GM12878 (cell line): Measurements from ENCODE around the gene CCNJ. TPM values are rescaled to one million over a fixed set of nuclear protein-coding genes. Genes with fewer than 3 reads are reported as not detected.

Source experiments
- ATAC-seq: fragments of 200-7000 bp; cut with Tn5 transposase; 3 replicates; pipeline ENCODE4 v1.9.1; 2020; ENCODE audit warnings: mild to moderate bottlenecking, moderate library complexity
- BruUV-seq: library from RNA; stranded (reverse); fragments of 400-500 nt; replicated peaks from 2 replicates; lab custom pipeline; 2021; lab: Mats Ljungman, UMichigan
- CTCF ChIA-PET: fragments of 300-600 bp; sonication (Branson Sonifier 250); formaldehyde crosslinking; extraction: SDS; loops from one replicate; lab custom pipeline; 2021; ENCODE audit warnings: inconsistent platforms; lab: Yijun Ruan, JAX
- POLR2A ChIA-PET: fragments of 350-600 bp; formaldehyde crosslinking; extraction: SDS; loops from one replicate; lab custom pipeline; 2021; ENCODE audit warnings: inconsistent platforms; lab: Charles Lee
- RAD21 ChIA-PET: fragments of 300-600 bp; sonication (Branson Sonifier 250); formaldehyde crosslinking; loops from one replicate; lab custom pipeline; 2023; ENCODE audit warnings: antibody characterized with exemption; ENCODE audit not compliant: unreplicated experiment; lab: Charles Lee
- SMC1A ChIA-PET: fragments of 300-600 bp; sonication (Branson Sonifier 250); formaldehyde crosslinking; loops from one replicate; lab custom pipeline; 2023; ENCODE audit not compliant: unreplicated experiment, uncharacterized antibody; lab: Charles Lee
- DNase-seq: peaks from one replicate; pipeline ENCODE4 v3.0.0-alpha.2; 2011; ENCODE audit warnings: low read depth, low spot score
- FAIRE-seq: peaks from 3 replicates; lab custom pipeline; 2011; peaks lifted over from hg19 to GRCh38; lab: Jason Lieb, UNC
- H2AFZ ChIP-seq: 2 replicates; pipeline ENCODE4 v1.6.0; 2011; ENCODE audit warnings: low read depth, low read length, control low read depth; ENCODE audit not compliant: control insufficient read depth
- H3K27ac ChIP-seq: 2 replicates; pipeline ENCODE4 v1.5.1; 2011; ENCODE audit warnings: control low read depth; ENCODE audit not compliant: control insufficient read depth, insufficient read depth
- H3K27me3 ChIP-seq, 2 experiments: replicated peaks in 1 of 2; 2 replicates each; pipeline versions ENCODE4 v1.6.0 to v1.6.1; 2011; ENCODE audit warnings: low read length in 1 of 2; ENCODE audit not compliant: control insufficient read depth in 2 of 2, insufficient read depth in 2 of 2
- H3K36me3 ChIP-seq, 2 experiments: 2 replicates each; pipeline ENCODE4 v1.5.1; 2011; ENCODE audit warnings: low read length in 1 of 2; ENCODE audit not compliant: control insufficient read depth in 2 of 2, insufficient read depth in 2 of 2
- H3K4me1 ChIP-seq: 2 replicates; pipeline ENCODE4 v1.6.1; 2011; ENCODE audit warnings: mild to moderate bottlenecking, low read length, moderate library complexity, mixed read lengths; ENCODE audit not compliant: control insufficient read depth, insufficient read depth
- H3K4me2 ChIP-seq: 2 replicates; pipeline ENCODE4 v1.6.0; 2011; ENCODE audit warnings: control low read depth; ENCODE audit not compliant: control insufficient read depth, insufficient read depth
- H3K4me3 ChIP-seq: fragments of 200-600 bp; sonication (generic); 2 replicates; pipeline ENCODE4 v1.5.1; 2016
- H3K79me2 ChIP-seq: 2 replicates; pipeline ENCODE4 v1.6.0; 2011; ENCODE audit warnings: low read length; ENCODE audit not compliant: control insufficient read depth, insufficient read depth
- H3K9ac ChIP-seq: 2 replicates; pipeline ENCODE4 v1.8.0; 2011; ENCODE audit warnings: low read length, control low read depth, mixed read lengths; ENCODE audit not compliant: control insufficient read depth, insufficient read depth
- H3K9me3 ChIP-seq: replicated peaks from 3 replicates; pipeline ENCODE4 v1.5.1; 2011; ENCODE audit warnings: mild to moderate bottlenecking, low read length; ENCODE audit not compliant: control insufficient read depth, insufficient read depth
- H4K20me1 ChIP-seq: 2 replicates; pipeline ENCODE4 v1.6.0; 2011; ENCODE audit not compliant: control insufficient read depth, insufficient read depth
- ATF7 ChIP-seq: fragments of 450-650 bp; IDR thresholded peaks from 2 replicates; pipeline ENCODE4 v1.6.1; 2016; ENCODE audit warnings: low read depth, mild to moderate bottlenecking
- BHLHE40 ChIP-seq, 2 experiments: fragments of 450-650 bp in 1 of 2; IDR thresholded peaks; 2 replicates each; pipeline ENCODE4 v1.6.1; 2011 to 2017; ENCODE audit warnings: low read depth in 2 of 2, borderline replicate concordance in 1 of 2, improper control_type of control experiment in 1 of 2, low read length in 1 of 2, mild to moderate bottlenecking in 1 of 2
- BRCA1 ChIP-seq: IDR thresholded peaks from 2 replicates; pipeline ENCODE4 v1.6.1; 2011; ENCODE audit warnings: low read depth, low read length, improper control_type of control experiment
- CHD4 ChIP-seq: fragments of 200-600 bp; sonication (generic); IDR thresholded peaks from 2 replicates; pipeline ENCODE4 v1.6.1; 2016; ENCODE audit warnings: mild to moderate bottlenecking
- ESRRA ChIP-seq: IDR thresholded peaks from 2 replicates; pipeline ENCODE4 v1.6.1; 2012; ENCODE audit warnings: mild to moderate bottlenecking, low read length, improper control_type of control experiment
- ETV6 ChIP-seq, 2 experiments: fragments of 450-650 bp in 1 of 2; IDR thresholded peaks in 1 of 2; conservative IDR thresholded peaks in 1 of 2; 2 replicates each; pipeline ENCODE4 v1.6.1; 2014; ENCODE audit warnings: antibody characterized with exemption in 1 of 2, borderline replicate concordance in 1 of 2, low read depth in 1 of 2, mild to moderate bottlenecking in 1 of 2, moderate library complexity in 1 of 2
- EZH2 ChIP-seq: IDR thresholded peaks from 2 replicates; pipeline ENCODE4 v1.6.1; 2012; ENCODE audit warnings: low read depth, mild to moderate bottlenecking, control low read depth, inconsistent platforms, low read length, borderline replicate concordance; ENCODE audit not compliant: control insufficient read depth
- FOS ChIP-seq: IDR thresholded peaks from 3 replicates; pipeline ENCODE4 v1.6.1; 2011; ENCODE audit warnings: borderline replicate concordance; ENCODE audit not compliant: insufficient read length; ENCODE audit errors: extremely low read depth
- HDAC6 ChIP-seq: fragments of 200-600 bp; sonication (generic); IDR thresholded peaks from one replicate; pipeline ENCODE4 v1.8.0; 2017; ENCODE audit warnings: antibody characterized with exemption; ENCODE audit not compliant: unreplicated experiment
- MEF2A ChIP-seq: IDR thresholded peaks from 2 replicates; pipeline ENCODE4 v1.6.1; 2011; ENCODE audit warnings: low read depth, mild to moderate bottlenecking, low read length, moderate library complexity; ENCODE audit not compliant: insufficient read depth
- MTA3 ChIP-seq: IDR thresholded peaks from 2 replicates; pipeline ENCODE4 v1.6.1; 2012; ENCODE audit warnings: low read length, inconsistent platforms, borderline replicate concordance
- NFYA ChIP-seq: IDR thresholded peaks from 2 replicates; pipeline ENCODE4 v1.6.1; 2011; ENCODE audit warnings: low read depth, mild to moderate bottlenecking, low read length, improper control_type of control experiment, borderline replicate concordance
- NFYB ChIP-seq: IDR thresholded peaks from 2 replicates; pipeline ENCODE4 v1.6.1; 2011; ENCODE audit warnings: low read depth, mild to moderate bottlenecking, low read length, improper control_type of control experiment, moderate library complexity; ENCODE audit not compliant: insufficient read depth
- PAX5 ChIP-seq: IDR thresholded peaks from 2 replicates; pipeline ENCODE4 v1.6.1; 2011; ENCODE audit warnings: low read depth, low read length, borderline replicate concordance
- RB1 ChIP-seq: fragments of 450-650 bp; formaldehyde crosslinking; IDR thresholded peaks from 2 replicates; pipeline ENCODE4 v1.6.1; 2017; ENCODE audit warnings: mild to moderate bottlenecking, borderline replicate concordance
- SREBF1 ChIP-seq: IDR thresholded peaks from 2 replicates; pipeline ENCODE4 v1.6.1; 2012; ENCODE audit warnings: mild to moderate bottlenecking, low read length
- ZBED1 ChIP-seq: IDR thresholded peaks from 2 replicates; pipeline ENCODE4 v1.6.1; 2016; ENCODE audit warnings: borderline replicate concordance
- WGBS: methylation state at CpG from one replicate; pipeline ENCODE4 v1.1.6; 2016; ENCODE audit warnings: low lambda C conversion rate; ENCODE audit not compliant: insufficient replicate concordance, insufficient coverage; ENCODE audit errors: missing lambda C conversion rate; 5-methylcytosine and 5-hydroxymethylcytosine counted together
- in situ Hi-C: fragments of 300-500 bp; cut with MboI; formaldehyde crosslinking; loops from 9 replicates; pipeline ENCODE4 v1.14.3; 2018; ENCODE audit warnings: mixed read lengths
- intact Hi-C: fragments of 100-400 bp; cut with micrococcal nuclease; formaldehyde crosslinking; loops from one replicate; pipeline ENCODE4 v1.14.2; 2022; ENCODE audit not compliant: unreplicated experiment
- polyA plus RNA-seq, 11 experiments: library from polyadenylated mRNA; depleted of rRNA in 4 of 11; unstranded in 6 of 11; stranded (reverse) in 5 of 11; fragments of >200 nt; fragmentation: Nextera tagmentation in 4 of 11; fragmentation: Illumina TruSeq in 1 of 11; extraction: Ambion mirVana in 4 of 11; extraction: Trizol in 1 of 11; gene quantifications; 1 replicate in 1 of 11; 2 replicates in 10 of 11; pipeline versions ENCODE4 v1.2.1 to v1.2.3, GENCODE V29; 2011 to 2016; ENCODE audit warnings: inconsistent platforms in 2 of 11, missing spikeins in 2 of 11, low read depth in 1 of 11
- total RNA-seq, 4 experiments: library from RNA; depleted of rRNA in 3 of 4; stranded (reverse); fragments of >200 nt in 3 of 4; fragmentation: Illumina TruSeq in 1 of 4; extraction: Trizol in 1 of 4; gene quantifications; 2 replicates each; pipeline versions ENCODE4 v1.2.1 to v1.2.3, GENCODE V29; 2013 to 2021
- TF ChIP-seq, protein P1 (sequence below): fragments of 450-650 bp; IDR thresholded peaks from 2 replicates; pipeline ENCODE4 v1.6.1; 2016; ENCODE audit warnings: mild to moderate bottlenecking
- TF ChIP-seq, protein P2 (sequence below): fragments of 450-650 bp; IDR thresholded peaks from 2 replicates; pipeline ENCODE4 v1.6.1; 2017; ENCODE audit warnings: antibody characterized with exemption, mild to moderate bottlenecking, moderate library complexity

Gene CCNJ
- total and polyA plus RNA-seq, 10 of the 15 experiments (the other 5 are each of a cell fraction or from before 2014, with no cell fraction given), result 0.56 to 8.8 (median 6.6) TPM

DNA sequence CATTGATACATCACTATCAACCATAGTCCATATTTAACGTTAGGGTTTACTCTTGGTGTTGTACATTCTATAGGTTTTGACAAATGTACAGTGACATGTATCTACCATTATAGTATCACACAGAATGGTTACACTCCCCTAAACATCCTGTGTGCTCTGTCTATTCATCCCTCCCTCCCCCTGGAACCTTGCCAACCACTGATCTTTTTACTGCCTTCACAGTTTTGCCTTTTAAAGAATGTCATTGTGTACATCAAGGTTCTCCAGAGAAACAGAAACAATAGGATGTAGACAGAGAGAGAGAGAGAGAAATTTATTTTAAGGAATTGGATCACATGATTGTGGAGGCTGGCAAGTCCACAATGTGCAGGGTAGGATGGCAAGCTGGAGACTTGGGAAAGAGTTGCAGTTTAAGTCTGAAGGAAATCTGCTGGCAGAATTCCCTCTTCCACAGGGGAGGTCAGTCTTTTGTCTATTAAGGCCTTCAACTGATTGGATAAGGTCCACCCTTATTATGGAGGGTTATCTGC, 45.1 kb upstream of the CCNJ start:
- in situ Hi-C loops, result no loop called here
- peaks cover 3% of the 10 kb centered on the region; the same call in 1 of the 2 replicates for H3K4me1 ChIP-seq
- TF ChIP-seq EZH2 (no peak), MTA3 (no peak), ETV6 (conservative IDR thresholded peaks at IDR 0.05 in 1 of 2, IDR thresholded peaks at IDR 0.05 in 1 of 2; ENCODE audit: borderline replicate concordance in 1 of 2, low read depth in 1 of 2) (no peak), MEF2A (no peak), HDAC6 (no peak), ATF7 (no peak), RB1 (no peak), SREBF1 (no peak), CHD4 (no peak), ESRRA (no peak), BHLHE40 (IDR thresholded peaks at IDR 0.05; ENCODE audit: borderline replicate concordance in 1 of 2, low read depth in 2 of 2, low read length in 1 of 2) (no peak), PAX5 (no peak), FOS (no peak), BRCA1 (no peak), NFYA (no peak), ZBED1 (no peak), NFYB (no peak)
- TF ChIP-seq, protein P1, sequence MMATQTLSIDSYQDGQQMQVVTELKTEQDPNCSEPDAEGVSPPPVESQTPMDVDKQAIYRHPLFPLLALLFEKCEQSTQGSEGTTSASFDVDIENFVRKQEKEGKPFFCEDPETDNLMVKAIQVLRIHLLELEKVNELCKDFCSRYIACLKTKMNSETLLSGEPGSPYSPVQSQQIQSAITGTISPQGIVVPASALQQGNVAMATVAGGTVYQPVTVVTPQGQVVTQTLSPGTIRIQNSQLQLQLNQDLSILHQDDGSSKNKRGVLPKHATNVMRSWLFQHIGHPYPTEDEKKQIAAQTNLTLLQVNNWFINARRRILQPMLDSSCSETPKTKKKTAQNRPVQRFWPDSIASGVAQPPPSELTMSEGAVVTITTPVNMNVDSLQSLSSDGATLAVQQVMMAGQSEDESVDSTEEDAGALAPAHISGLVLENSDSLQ, result no peak
- TF ChIP-seq, protein P2, sequence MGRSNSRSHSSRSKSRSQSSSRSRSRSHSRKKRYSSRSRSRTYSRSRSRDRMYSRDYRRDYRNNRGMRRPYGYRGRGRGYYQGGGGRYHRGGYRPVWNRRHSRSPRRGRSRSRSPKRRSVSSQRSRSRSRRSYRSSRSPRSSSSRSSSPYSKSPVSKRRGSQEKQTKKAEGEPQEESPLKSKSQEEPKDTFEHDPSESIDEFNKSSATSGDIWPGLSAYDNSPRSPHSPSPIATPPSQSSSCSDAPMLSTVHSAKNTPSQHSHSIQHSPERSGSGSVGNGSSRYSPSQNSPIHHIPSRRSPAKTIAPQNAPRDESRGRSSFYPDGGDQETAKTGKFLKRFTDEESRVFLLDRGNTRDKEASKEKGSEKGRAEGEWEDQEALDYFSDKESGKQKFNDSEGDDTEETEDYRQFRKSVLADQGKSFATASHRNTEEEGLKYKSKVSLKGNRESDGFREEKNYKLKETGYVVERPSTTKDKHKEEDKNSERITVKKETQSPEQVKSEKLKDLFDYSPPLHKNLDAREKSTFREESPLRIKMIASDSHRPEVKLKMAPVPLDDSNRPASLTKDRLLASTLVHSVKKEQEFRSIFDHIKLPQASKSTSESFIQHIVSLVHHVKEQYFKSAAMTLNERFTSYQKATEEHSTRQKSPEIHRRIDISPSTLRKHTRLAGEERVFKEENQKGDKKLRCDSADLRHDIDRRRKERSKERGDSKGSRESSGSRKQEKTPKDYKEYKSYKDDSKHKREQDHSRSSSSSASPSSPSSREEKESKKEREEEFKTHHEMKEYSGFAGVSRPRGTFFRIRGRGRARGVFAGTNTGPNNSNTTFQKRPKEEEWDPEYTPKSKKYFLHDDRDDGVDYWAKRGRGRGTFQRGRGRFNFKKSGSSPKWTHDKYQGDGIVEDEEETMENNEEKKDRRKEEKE, result no peak
- no peak overlapping the region for H3K9ac ChIP-seq
- ChIA-PET POLR2A (no interaction called here), CTCF (no interaction called here), SMC1A (no interaction called here), RAD21 (interaction anchor here (1.1 kb wide), 1 partner anchor 304 kb away, joined by 4 read pairs; the partner anchor contains the start of gene TCTN3)
- no TSS peak for BruUV-seq
- H4K20me1 ChIP-seq, result no peaks in the 10 kb centered on the region
- DNase-seq, result no peak
- H3K27ac ChIP-seq, result no peak overlapping the region
- 55% methylated on average over 1 of the region's 1 CpG for WGBS
- FAIRE-seq, result no peak
- intact Hi-C loops, result no loop called here
- H3K36me3 ChIP-seq, result no peaks in the 10 kb centered on the region
- no peak overlapping the region for H3K4me3 ChIP-seq
- H3K4me2 ChIP-seq, result no peak overlapping the region
- H3K9me3 ChIP-seq, result no peaks in the 10 kb centered on the region
- H3K27me3 ChIP-seq, result no peaks in the 10 kb centered on the region
- no peak overlapping the region for H2AFZ ChIP-seq
- ATAC-seq, result no peak
- H3K79me2 ChIP-seq, result no peaks in the 10 kb centered on the region
